ENCODE measurements around the gene FBXL17. TPM values are rescaled to one million over a fixed set of nuclear protein-coding genes. Genes with fewer than 3 reads are reported as not detected.

FBXL17 gene
- total and polyA plus RNA-seq, 2 of the 13 experiments (the other 11 are each of a cell fraction or from before 2014, with no cell fraction given), result 3.0 to 7.9 TPM

DNA sequence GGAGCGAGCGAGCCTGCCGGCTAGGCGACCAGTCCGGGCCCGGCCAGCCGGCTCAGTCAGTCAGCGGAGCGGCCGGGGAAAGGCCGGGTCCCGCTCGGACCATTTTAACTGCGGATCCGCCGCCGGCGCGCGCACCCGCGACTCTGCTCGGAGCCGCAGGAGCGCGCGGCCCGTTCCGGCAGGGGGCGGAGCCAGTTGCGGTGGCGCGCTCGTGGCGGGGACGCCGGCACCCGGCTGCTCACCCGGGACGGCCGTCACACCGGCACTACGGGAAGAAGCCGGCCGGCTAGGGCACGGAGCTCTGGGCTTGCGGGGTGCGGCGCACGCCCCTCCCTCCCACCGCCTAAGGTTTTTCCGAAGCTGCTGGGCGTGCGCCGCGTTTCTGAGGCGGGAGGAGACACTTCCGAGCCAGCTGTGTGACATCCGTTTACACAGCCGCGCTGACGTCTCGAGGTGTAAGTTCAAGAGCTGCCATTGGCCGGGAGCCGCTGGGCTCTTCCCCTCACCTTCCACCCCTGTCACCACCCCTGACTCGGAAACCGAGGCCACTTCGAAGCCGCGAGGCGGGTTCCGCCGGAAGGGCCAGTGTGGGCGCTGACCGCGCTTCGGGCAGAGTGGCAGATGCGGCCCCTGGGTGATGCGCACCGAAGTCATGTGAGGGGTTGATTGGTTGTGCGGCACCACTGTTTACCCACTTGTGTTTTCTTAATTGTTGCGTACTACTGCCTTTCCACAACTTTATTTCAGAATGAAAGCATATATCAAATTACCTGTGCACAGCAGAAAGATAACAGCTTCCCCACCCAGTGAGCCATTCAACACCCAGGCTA is at the start of gene FBXL17 (continued):
- TF ChIP-seq ZNF577 (CRISPR knock-in tag; IDR thresholded peaks at IDR 0.05; ENCODE audit: borderline replicate concordance, low read depth) (peak; percentile 93; the same call in 1 of the 2 replicates), ZNF513 (CRISPR knock-in tag; conservative IDR thresholded peaks at IDR 0.05) (no peak), ZNF557 (CRISPR knock-in tag; IDR thresholded peaks at IDR 0.05) (peak; percentile 95), ZBTB21 (CRISPR knock-in tag; IDR thresholded peaks at IDR 0.05) (peak; percentile 48; the same call in 1 of the 2 replicates), KDM6A (CRISPR knock-in tag; IDR thresholded peaks at IDR 0.05; ENCODE audit: low read depth) (0 out of 2 replicates have a peak, but pooled peaks have one; percentile 25), ZFP62 (CRISPR knock-in tag; IDR thresholded peaks at IDR 0.05) (no peak), ZNF609 (CRISPR knock-in tag; IDR thresholded peaks at IDR 0.05; ENCODE audit: borderline replicate concordance) (0 out of 2 replicates have a peak, but pooled peaks have one; percentile 47), NFYC (CRISPR knock-in tag; IDR thresholded peaks at IDR 0.05) (peak; percentile 82), ZNF83 (CRISPR knock-in tag; IDR thresholded peaks at IDR 0.05; ENCODE audit: borderline replicate concordance) (no peak; the same call in 1 of the 2 replicates), NONO (IDR thresholded peaks at IDR 0.05) (no peak), NONO (CRISPR knock-in tag; conservative IDR thresholded peaks at IDR 0.05) (peak; percentile 75), KMT2A (CRISPR knock-in tag; IDR thresholded peaks at IDR 0.05) (no peak; the same call in 1 of the 2 replicates), MTERF4 (CRISPR knock-in tag; IDR thresholded peaks at IDR 0.05) (no peak), ZNF383 (CRISPR knock-in tag; IDR thresholded peaks at IDR 0.05; ENCODE audit: borderline replicate concordance) (0 out of 2 replicates have a peak, but pooled peaks have one; percentile 29)
- TF ChIP-seq, protein P1, sequence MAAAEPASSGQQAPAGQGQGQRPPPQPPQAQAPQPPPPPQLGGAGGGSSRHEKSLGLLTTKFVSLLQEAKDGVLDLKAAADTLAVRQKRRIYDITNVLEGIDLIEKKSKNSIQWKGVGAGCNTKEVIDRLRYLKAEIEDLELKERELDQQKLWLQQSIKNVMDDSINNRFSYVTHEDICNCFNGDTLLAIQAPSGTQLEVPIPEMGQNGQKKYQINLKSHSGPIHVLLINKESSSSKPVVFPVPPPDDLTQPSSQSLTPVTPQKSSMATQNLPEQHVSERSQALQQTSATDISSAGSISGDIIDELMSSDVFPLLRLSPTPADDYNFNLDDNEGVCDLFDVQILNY (CRISPR knock-in tag; conservative IDR thresholded peaks at IDR 0.05), result no peak
- TF ChIP-seq, protein P2, sequence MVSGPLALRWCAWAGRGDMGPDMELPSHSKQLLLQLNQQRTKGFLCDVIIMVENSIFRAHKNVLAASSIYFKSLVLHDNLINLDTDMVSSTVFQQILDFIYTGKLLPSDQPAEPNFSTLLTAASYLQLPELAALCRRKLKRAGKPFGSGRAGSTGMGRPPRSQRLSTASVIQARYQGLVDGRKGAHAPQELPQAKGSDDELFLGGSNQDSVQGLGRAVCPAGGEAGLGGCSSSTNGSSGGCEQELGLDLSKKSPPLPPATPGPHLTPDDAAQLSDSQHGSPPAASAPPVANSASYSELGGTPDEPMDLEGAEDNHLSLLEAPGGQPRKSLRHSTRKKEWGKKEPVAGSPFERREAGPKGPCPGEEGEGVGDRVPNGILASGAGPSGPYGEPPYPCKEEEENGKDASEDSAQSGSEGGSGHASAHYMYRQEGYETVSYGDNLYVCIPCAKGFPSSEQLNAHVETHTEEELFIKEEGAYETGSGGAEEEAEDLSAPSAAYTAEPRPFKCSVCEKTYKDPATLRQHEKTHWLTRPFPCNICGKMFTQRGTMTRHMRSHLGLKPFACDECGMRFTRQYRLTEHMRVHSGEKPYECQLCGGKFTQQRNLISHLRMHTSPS (CRISPR knock-in tag; IDR thresholded peaks at IDR 0.05; ENCODE audit: low read depth), result peak; percentile 59; the same call in 1 of the 2 replicates
- TF ChIP-seq, protein P3, sequence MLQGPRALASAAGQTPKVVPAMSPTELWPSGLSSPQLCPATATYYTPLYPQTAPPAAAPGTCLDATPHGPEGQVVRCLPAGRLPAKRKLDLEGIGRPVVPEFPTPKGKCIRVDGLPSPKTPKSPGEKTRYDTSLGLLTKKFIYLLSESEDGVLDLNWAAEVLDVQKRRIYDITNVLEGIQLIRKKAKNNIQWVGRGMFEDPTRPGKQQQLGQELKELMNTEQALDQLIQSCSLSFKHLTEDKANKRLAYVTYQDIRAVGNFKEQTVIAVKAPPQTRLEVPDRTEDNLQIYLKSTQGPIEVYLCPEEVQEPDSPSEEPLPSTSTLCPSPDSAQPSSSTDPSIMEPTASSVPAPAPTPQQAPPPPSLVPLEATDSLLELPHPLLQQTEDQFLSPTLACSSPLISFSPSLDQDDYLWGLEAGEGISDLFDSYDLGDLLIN (CRISPR knock-in tag; IDR thresholded peaks at IDR 0.05; ENCODE audit: borderline replicate concordance), result no peak
